SK-N-SH (cell line): Measurements from ENCODE around the gene IDH2. TPM values are rescaled to one million over a fixed set of nuclear protein-coding genes. Genes with fewer than 3 reads are reported as not detected.

Experiments used
- CTCF ChIA-PET: fragments of 300-600, 350-600 bp; formaldehyde crosslinking; extraction: SDS; loops from one replicate; lab custom pipeline; 2021; lab: Yijun Ruan, JAX
- POLR2A ChIA-PET: fragments of 350-600 bp; sonication (Branson Sonifier 250); formaldehyde crosslinking; extraction: SDS; loops from one replicate; lab custom pipeline; 2020; ENCODE audit warnings: antibody characterized with exemption, inconsistent platforms; lab: Yijun Ruan, JAX
- DNase-seq: peaks from one replicate; pipeline ENCODE4 v3.0.0; 2012
- H2AFZ ChIP-seq: fragments of 200-600 bp; sonication (generic); 2 replicates; pipeline ENCODE4 v1.8.1; 2016; ENCODE audit warnings: antibody characterized with exemption, mild to moderate bottlenecking, low read depth
- H3F3A ChIP-seq: fragments of 200-600 bp; sonication (generic); replicated peaks from 2 replicates; pipeline ENCODE3; 2016; ENCODE audit warnings: antibody characterized with exemption, mild to moderate bottlenecking; ENCODE audit not compliant: insufficient read depth
- H3K27ac ChIP-seq, 2 experiments: fragments of 200-500 bp in 1 of 2; fragments of 200-600 bp in 1 of 2; sonication (Bioruptor generic) in 1 of 2; sonication (generic), shearing (Covaris generic) in 1 of 2; 2 replicates each; pipeline versions ENCODE4 v1.5.1 to v1.6.1; 2014 to 2016; ENCODE audit warnings: low read depth in 2 of 2, inconsistent platforms in 1 of 2, low read length in 1 of 2, mild to moderate bottlenecking in 1 of 2, mixed read lengths in 1 of 2
- H3K27me3 ChIP-seq: fragments of 200-600 bp; sonication (generic), shearing (Covaris generic); 2 replicates; pipeline ENCODE4 v1.6.1; 2016; ENCODE audit warnings: mixed run types; ENCODE audit not compliant: insufficient read depth
- H3K36me3 ChIP-seq, 2 experiments: fragments of 200-500 bp in 1 of 2; fragments of 200-600 bp in 1 of 2; sonication (Bioruptor generic) in 1 of 2; sonication (generic) in 1 of 2; replicated peaks in 1 of 2; 2 replicates each; pipeline versions ENCODE3 to v1.5.1; 2014 to 2016; ENCODE audit warnings: low read length in 1 of 2, mild to moderate bottlenecking in 1 of 2; ENCODE audit not compliant: insufficient read depth in 2 of 2, control insufficient read depth in 1 of 2
- H3K4me1 ChIP-seq, 2 experiments: fragments of 200-500 bp in 1 of 2; fragments of 200-600 bp in 1 of 2; sonication (Bioruptor generic) in 1 of 2; sonication (generic), shearing (Covaris generic) in 1 of 2; 2 replicates each; pipeline versions ENCODE4 v1.5.1 to v1.6.1; 2014 to 2016; ENCODE audit warnings: low read depth in 1 of 2, low read length in 1 of 2, mixed run types in 1 of 2; ENCODE audit not compliant: insufficient read depth in 2 of 2, control insufficient read depth in 1 of 2
- H3K4me2 ChIP-seq: fragments of 200-600 bp; sonication (generic), shearing (Covaris generic); 2 replicates; pipeline ENCODE4 v1.6.1; 2017; ENCODE audit warnings: mixed run types
- H3K4me3 ChIP-seq, 2 experiments: fragments of 200-500 bp in 1 of 2; fragments of 200-600 bp in 1 of 2; sonication (Bioruptor generic) in 1 of 2; sonication (generic), shearing (Covaris generic) in 1 of 2; 2 replicates each; pipeline versions ENCODE4 v1.5.1 to v1.8.1; 2014 to 2016; ENCODE audit warnings: low read depth in 2 of 2, inconsistent platforms in 1 of 2, low read length in 1 of 2, mild to moderate bottlenecking in 1 of 2, mixed read lengths in 1 of 2, moderate library complexity in 1 of 2
- H3K79me2 ChIP-seq: fragments of 200-600 bp; sonication (generic); 2 replicates; pipeline ENCODE4 v1.8.1; 2017; ENCODE audit warnings: mild to moderate bottlenecking; ENCODE audit not compliant: insufficient read depth
- H3K9ac ChIP-seq: fragments of 200-600 bp; sonication (generic); 2 replicates; pipeline ENCODE4 v1.6.1; 2017; ENCODE audit warnings: mixed run types
- H3K9me2 ChIP-seq: fragments of 200-600 bp; sonication (generic); 2 replicates; pipeline ENCODE4 v1.6.1; 2017; ENCODE audit warnings: mixed run types
- H3K9me3 ChIP-seq: fragments of 200-600 bp; sonication (generic); 2 replicates; pipeline ENCODE4 v1.6.1; 2017; ENCODE audit warnings: mixed run types, mild to moderate bottlenecking, moderate library complexity
- H4K20me1 ChIP-seq: fragments of 200-600 bp; sonication (generic); 2 replicates; pipeline ENCODE4 v1.6.1; 2017; ENCODE audit warnings: mild to moderate bottlenecking, mixed run types; ENCODE audit not compliant: insufficient read depth
- CHD2 ChIP-seq: fragments of 150-350 bp; IDR thresholded peaks from 2 replicates; pipeline ENCODE4 v1.6.1; 2018; ENCODE audit warnings: low read length; ENCODE audit not compliant: partially characterized antibody
- FOSL2 ChIP-seq: IDR thresholded peaks from 2 replicates; pipeline ENCODE4 v1.4.0; 2012; ENCODE audit warnings: low read depth, mild to moderate bottlenecking, moderate library complexity, borderline replicate concordance
- FOXJ3 ChIP-seq: sonication (generic); formaldehyde crosslinking; IDR thresholded peaks from 2 replicates; pipeline ENCODE4 v1.5.1; 2020; ENCODE audit warnings: mild to moderate bottlenecking, missing genetic modification reagents
- FOXM1 ChIP-seq: IDR thresholded peaks from 2 replicates; pipeline ENCODE4 v1.4.0; 2012; ENCODE audit warnings: low read depth, mild to moderate bottlenecking
- GABPA ChIP-seq: IDR thresholded peaks from 2 replicates; pipeline ENCODE4 v1.4.0; 2012; ENCODE audit warnings: low read depth, mild to moderate bottlenecking
- MXI1 ChIP-seq: IDR thresholded peaks from 2 replicates; pipeline ENCODE4 v1.6.1; 2012; ENCODE audit warnings: mild to moderate bottlenecking, low read depth, low read length, improper control_type of control experiment
- NRF1 ChIP-seq: IDR thresholded peaks from 2 replicates; pipeline ENCODE4 v1.6.1; 2012; ENCODE audit warnings: low read depth, mild to moderate bottlenecking, low read length
- POLR2AphosphoS5 ChIP-seq: IDR thresholded peaks from 2 replicates; pipeline ENCODE4 v1.6.1; 2012; ENCODE audit warnings: low read depth, low read length
- SIN3A ChIP-seq: IDR thresholded peaks from 2 replicates; pipeline ENCODE4 v1.6.1; 2012; ENCODE audit warnings: low read depth, mild to moderate bottlenecking, low read length, moderate library complexity, borderline replicate concordance
- TEAD4 ChIP-seq: IDR thresholded peaks from 2 replicates; pipeline ENCODE4 v1.4.0; 2012; ENCODE audit warnings: mild to moderate bottlenecking, borderline replicate concordance; ENCODE audit not compliant: insufficient read depth
- WGBS: methylation state at CpG from one replicate; pipeline ENCODE4 v1.1.6; 2017; ENCODE audit warnings: low lambda C conversion rate; 5-methylcytosine and 5-hydroxymethylcytosine counted together
- polyA plus RNA-seq, 3 experiments: library from polyadenylated mRNA; depleted of rRNA; stranded (reverse); fragments of >200 nt; gene quantifications; 2 replicates each; pipeline ENCODE4 v1.2.3, GENCODE V29; 2012
- TF ChIP-seq, protein P1 (sequence below): fragments of 150-350 bp; IDR thresholded peaks from 2 replicates; pipeline ENCODE4 v1.6.1; 2017; ENCODE audit warnings: antibody characterized with exemption, low read length, low read depth, borderline replicate concordance
- TF ChIP-seq, protein P2 (sequence below): IDR thresholded peaks from 2 replicates; pipeline ENCODE4 v1.4.0; 2012; ENCODE audit warnings: low read depth, borderline replicate concordance
- TF ChIP-seq, protein P3 (sequence below): fragments of 200-600 bp; sonication (generic); IDR thresholded peaks from 2 replicates; pipeline ENCODE4 v1.6.1; 2017; ENCODE audit warnings: antibody characterized with exemption, mild to moderate bottlenecking, moderate library complexity
- TF ChIP-seq, protein P4 (sequence below): IDR thresholded peaks from 2 replicates; pipeline ENCODE4 v1.4.0; 2012; ENCODE audit warnings: low read depth, borderline replicate concordance

The IDH2 gene
- polyA plus RNA-seq, 1 of the 3 experiments (the other 2 are of a cell fraction): 25.2 TPM

DNA sequence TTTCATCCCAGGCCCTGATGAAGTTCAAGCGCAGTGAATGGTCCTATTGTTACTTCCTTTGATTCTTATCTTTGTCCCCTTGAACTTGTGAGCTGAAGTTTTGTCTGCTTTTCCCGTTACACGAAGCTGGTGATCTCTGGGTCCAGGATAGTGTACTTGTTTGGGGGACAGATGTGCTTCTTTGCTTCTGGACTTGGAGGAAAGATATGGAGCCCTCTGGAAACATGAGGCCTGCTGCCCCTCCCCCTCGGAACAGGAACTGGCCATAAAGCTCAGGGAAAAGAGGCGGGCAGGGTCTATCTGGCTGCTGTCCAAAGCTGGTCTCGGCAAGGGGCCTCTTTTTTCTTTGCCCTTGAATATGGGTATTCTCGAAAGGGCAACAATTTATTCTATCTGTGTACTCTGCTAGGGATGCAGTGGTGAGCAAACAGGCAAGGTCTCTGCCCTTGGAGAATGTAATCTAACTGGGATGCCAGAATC lies 47.6 kb downstream of the IDH2 start:
- H3K9ac ChIP-seq: no peak overlapping the region
- H3K27me3 ChIP-seq: no peaks in the 10 kb centered on the region
- H3K9me3 ChIP-seq: no peaks in the 10 kb centered on the region
- no peaks in the 10 kb centered on the region for H3K36me3 ChIP-seq
- H3K27ac ChIP-seq: no peak overlapping the region
- no peaks in the 10 kb centered on the region for H3K9me2 ChIP-seq
- no peak for DNase-seq
- peaks cover 0 to 18% of the 10 kb centered on the region in 2 experiments; a peak in 1 of 4 replicates for H3K4me1 ChIP-seq
- ChIA-PET POLR2A (no interaction called here), CTCF (interaction anchor here (1.0 to 2.9 kb wide), 2 partner anchors 16 to 161 kb away, joined by 3 to 13 read pairs; partner anchors contain the start of gene AP3S2)
- H4K20me1 ChIP-seq: no peaks in the 10 kb centered on the region
- H2AFZ ChIP-seq: no peak overlapping the region
- H3K4me3 ChIP-seq: no peak overlapping the region
- 74% methylated on average over 7 of the region's 7 CpGs for WGBS
- H3F3A ChIP-seq: no peaks in the 10 kb centered on the region
- H3K4me2 ChIP-seq: no peak overlapping the region
- no peak for TF ChIP-seq SIN3A
- no peak for TF ChIP-seq TEAD4
- TF ChIP-seq MXI1: no peak
- TF ChIP-seq NRF1: no peak
- TF ChIP-seq FOXM1: no peak
- no peak for TF ChIP-seq CHD2
- TF ChIP-seq, protein P1, sequence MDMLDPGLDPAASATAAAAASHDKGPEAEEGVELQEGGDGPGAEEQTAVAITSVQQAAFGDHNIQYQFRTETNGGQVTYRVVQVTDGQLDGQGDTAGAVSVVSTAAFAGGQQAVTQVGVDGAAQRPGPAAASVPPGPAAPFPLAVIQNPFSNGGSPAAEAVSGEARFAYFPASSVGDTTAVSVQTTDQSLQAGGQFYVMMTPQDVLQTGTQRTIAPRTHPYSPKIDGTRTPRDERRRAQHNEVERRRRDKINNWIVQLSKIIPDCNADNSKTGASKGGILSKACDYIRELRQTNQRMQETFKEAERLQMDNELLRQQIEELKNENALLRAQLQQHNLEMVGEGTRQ: no peak
- TF ChIP-seq, all 33 proteins: peak for 0
- no peaks in the 10 kb centered on the region for H3K79me2 ChIP-seq

DNA sequence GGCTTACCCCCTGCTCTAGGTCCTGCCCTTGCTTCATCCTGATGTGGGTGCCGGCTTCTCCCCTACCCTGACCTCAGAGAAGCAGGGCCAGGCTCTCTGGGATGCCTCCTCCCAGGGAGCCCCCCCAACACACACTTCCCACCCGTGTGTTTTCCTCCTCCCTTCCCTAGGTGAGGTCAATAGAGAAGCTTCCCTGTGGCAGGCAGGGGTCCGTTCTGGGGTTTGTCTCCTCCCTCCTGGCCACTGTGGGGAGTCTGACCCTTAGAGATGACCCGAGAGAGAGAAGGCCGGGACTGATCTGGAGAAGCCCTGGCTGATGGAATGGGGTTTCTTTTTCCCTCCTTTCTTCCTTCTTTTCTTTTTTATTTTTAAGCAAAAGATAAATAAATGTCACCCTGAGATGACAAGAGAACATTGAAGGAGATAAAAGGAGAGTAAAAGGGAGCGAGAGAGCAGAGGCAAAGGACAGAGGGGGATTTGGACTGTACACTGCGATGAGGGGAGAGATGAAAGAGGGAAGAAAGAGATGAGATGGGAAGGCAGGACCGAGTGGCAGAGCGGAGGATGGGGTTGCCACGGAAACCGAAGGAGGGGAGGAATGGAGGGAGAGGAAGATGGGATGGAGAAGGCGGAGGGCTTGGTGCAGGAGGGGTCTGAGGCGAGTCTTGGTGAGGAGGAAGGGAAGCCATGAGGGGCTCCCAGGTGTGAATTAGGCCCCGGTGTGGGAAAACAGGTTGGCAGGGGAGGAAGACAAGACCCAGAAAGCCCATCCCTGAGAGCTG lies 48.4 kb downstream of the IDH2 start:
- CTCF ChIA-PET: interaction anchor here (1.0 to 2.9 kb wide), 3 partner anchors 11 to 160 kb away, joined by 3 to 13 read pairs (median 3); partner anchors contain the start of gene AP3S2
- Histone ChIP-seq H3K4me2 (no peak overlapping the region), H3K27ac (no peak overlapping the region), H3K9me3 (no peaks in the 10 kb centered on the region), H3K36me3 (no peaks in the 10 kb centered on the region), H4K20me1 (no peaks in the 10 kb centered on the region), H3K9ac (no peak overlapping the region), H3K9me2 (no peaks in the 10 kb centered on the region), H3F3A (no peaks in the 10 kb centered on the region), H3K4me3 (no peak overlapping the region), H2AFZ (no peak overlapping the region), H3K79me2 (no peaks in the 10 kb centered on the region), H3K4me1 (peaks cover 0 to 23% of the 10 kb centered on the region in 2 experiments; a peak in 1 of 4 replicates), H3K27me3 (no peaks in the 10 kb centered on the region)
- no peak for DNase-seq
- POLR2A ChIA-PET: no interaction called here
- TF ChIP-seq MXI1 (no peak), GABPA (no peak)
- 93% methylated on average over 13 of the region's 14 CpGs for WGBS

DNA sequence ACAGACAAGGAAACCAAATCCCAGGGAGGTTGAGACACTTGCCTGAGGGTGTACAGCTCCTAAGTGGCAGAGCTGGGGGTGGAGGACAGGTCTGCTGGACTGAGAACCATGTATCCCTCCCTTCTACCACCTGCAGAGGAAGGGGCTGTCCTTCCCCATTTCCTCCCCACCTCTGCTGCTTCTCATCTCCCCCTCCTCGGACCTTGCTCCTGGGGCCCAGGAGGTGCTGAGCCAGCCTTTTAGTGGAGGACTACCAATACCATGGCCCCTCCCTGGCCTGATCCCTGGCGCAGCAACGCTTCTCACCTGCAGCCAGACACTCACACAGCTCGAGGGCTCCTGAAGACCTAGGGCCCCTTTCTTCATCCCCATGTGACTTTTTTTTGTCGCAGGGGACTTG lies 50.4 kb downstream of the IDH2 start:
- Histone ChIP-seq H3K79me2 (no peaks in the 10 kb centered on the region), H3K36me3 (no peaks in the 10 kb centered on the region), H3K4me1 (peaks cover 0 to 23% of the 10 kb centered on the region in 2 experiments; a peak in 1 of 4 replicates), H3K9me3 (no peaks in the 10 kb centered on the region), H3F3A (no peaks in the 10 kb centered on the region), H4K20me1 (no peaks in the 10 kb centered on the region), H3K9me2 (no peaks in the 10 kb centered on the region), H3K4me2 (no peak overlapping the region), H3K4me3 (no peak overlapping the region), H3K27ac (no peak overlapping the region), H3K27me3 (no peaks in the 10 kb centered on the region), H2AFZ (no peak overlapping the region), H3K9ac (no peak overlapping the region)
- CTCF ChIA-PET: interaction anchor here (0.9 kb wide), 1 partner anchor 140 kb away, joined by 3 read pairs; no protein-coding TSS in a partner anchor
- POLR2A ChIA-PET: no interaction called here
- WGBS: 90% methylated on average over 5 of the region's 5 CpGs
- DNase-seq: no peak
- TF ChIP-seq FOXM1 (no peak), POLR2AphosphoS5 (no peak), FOSL2 (no peak), TEAD4 (no peak), FOXJ3 (CRISPR knock-in tag) (no peak)
- TF ChIP-seq, protein P2, sequence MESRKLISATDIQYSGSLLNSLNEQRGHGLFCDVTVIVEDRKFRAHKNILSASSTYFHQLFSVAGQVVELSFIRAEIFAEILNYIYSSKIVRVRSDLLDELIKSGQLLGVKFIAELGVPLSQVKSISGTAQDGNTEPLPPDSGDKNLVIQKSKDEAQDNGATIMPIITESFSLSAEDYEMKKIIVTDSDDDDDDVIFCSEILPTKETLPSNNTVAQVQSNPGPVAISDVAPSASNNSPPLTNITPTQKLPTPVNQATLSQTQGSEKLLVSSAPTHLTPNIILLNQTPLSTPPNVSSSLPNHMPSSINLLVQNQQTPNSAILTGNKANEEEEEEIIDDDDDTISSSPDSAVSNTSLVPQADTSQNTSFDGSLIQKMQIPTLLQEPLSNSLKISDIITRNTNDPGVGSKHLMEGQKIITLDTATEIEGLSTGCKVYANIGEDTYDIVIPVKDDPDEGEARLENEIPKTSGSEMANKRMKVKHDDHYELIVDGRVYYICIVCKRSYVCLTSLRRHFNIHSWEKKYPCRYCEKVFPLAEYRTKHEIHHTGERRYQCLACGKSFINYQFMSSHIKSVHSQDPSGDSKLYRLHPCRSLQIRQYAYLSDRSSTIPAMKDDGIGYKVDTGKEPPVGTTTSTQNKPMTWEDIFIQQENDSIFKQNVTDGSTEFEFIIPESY: no peak
- TF ChIP-seq, protein P3, sequence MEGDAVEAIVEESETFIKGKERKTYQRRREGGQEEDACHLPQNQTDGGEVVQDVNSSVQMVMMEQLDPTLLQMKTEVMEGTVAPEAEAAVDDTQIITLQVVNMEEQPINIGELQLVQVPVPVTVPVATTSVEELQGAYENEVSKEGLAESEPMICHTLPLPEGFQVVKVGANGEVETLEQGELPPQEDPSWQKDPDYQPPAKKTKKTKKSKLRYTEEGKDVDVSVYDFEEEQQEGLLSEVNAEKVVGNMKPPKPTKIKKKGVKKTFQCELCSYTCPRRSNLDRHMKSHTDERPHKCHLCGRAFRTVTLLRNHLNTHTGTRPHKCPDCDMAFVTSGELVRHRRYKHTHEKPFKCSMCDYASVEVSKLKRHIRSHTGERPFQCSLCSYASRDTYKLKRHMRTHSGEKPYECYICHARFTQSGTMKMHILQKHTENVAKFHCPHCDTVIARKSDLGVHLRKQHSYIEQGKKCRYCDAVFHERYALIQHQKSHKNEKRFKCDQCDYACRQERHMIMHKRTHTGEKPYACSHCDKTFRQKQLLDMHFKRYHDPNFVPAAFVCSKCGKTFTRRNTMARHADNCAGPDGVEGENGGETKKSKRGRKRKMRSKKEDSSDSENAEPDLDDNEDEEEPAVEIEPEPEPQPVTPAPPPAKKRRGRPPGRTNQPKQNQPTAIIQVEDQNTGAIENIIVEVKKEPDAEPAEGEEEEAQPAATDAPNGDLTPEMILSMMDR: no peak
- TF ChIP-seq, protein P4, sequence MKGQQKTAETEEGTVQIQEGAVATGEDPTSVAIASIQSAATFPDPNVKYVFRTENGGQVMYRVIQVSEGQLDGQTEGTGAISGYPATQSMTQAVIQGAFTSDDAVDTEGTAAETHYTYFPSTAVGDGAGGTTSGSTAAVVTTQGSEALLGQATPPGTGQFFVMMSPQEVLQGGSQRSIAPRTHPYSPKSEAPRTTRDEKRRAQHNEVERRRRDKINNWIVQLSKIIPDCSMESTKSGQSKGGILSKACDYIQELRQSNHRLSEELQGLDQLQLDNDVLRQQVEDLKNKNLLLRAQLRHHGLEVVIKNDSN: no peak
